ENCODE data around the gene TUBGCP3. TPM values are rescaled to one million over a fixed set of nuclear protein-coding genes. Genes with fewer than 3 reads are reported as not detected.

TUBGCP3 gene
- total RNA-seq, 1 donor from 2014 or later, result 37.4 TPM

GRCh38 chr13:112587212-112587763 is 665 bp downstream of the TUBGCP3 start:
- Mint-ChIP-seq H3K27me3 (ENCODE audit: low read depth) (peaks cover 2% of the 10 kb centered on the region), H3K27ac (peak overlapping the region; percentile 95), H3K36me3 (no peaks in the 10 kb centered on the region), H3K4me3 (peak overlapping the region; percentile 94), H3K9me3 (peaks cover 15% of the 10 kb centered on the region), H3K4me1 (peaks cover 16% of the 10 kb centered on the region)
- TF ChIP-seq, protein P1, sequence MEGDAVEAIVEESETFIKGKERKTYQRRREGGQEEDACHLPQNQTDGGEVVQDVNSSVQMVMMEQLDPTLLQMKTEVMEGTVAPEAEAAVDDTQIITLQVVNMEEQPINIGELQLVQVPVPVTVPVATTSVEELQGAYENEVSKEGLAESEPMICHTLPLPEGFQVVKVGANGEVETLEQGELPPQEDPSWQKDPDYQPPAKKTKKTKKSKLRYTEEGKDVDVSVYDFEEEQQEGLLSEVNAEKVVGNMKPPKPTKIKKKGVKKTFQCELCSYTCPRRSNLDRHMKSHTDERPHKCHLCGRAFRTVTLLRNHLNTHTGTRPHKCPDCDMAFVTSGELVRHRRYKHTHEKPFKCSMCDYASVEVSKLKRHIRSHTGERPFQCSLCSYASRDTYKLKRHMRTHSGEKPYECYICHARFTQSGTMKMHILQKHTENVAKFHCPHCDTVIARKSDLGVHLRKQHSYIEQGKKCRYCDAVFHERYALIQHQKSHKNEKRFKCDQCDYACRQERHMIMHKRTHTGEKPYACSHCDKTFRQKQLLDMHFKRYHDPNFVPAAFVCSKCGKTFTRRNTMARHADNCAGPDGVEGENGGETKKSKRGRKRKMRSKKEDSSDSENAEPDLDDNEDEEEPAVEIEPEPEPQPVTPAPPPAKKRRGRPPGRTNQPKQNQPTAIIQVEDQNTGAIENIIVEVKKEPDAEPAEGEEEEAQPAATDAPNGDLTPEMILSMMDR (IDR thresholded peaks at IDR 0.05; ENCODE audit: unreplicated experiment), result no peak
- peak; percentile 55 to 79 for DNase-seq (ENCODE audit: low spot score in 2 of 2, unreplicated experiment in 2 of 2)

DNA sequence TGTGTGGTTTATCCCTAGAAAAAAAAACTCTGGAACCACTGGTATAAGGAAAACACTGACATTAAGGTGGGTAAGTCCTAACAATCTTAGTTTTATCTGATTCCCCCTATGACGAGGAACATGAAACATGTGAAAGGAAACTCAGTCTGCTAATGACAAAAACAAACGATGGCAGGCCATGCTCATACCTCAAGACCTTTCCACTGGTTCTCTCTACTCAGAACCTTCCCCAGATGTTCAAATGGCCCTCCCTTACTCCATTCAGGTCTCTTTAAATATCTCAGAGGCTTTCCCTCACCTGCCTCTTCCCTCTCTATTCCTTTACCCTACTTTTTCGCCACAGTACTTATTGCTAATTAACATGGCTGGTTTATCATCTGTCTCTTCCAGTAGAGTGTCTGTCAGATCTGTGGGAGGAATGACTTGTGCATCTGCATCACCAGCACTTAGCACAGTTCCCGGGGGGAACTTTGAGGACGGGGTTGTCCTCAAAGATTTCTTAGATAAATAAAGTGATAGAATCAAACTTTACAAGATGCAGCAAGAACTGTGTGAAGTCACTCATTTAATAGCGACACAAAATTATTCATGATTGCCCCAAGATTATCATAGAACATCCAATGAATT is 1.5 kb downstream of the TUBGCP3 start:
- H3K36me3 Mint-ChIP-seq, result peaks cover 3% of the 10 kb centered on the region
- H3K27ac Mint-ChIP-seq, result peak overlapping the region; percentile 95
- peaks cover 14% of the 10 kb centered on the region for H3K9me3 Mint-ChIP-seq
- peaks cover 16% of the 10 kb centered on the region for H3K4me1 Mint-ChIP-seq
- H3K4me3 Mint-ChIP-seq, result peak overlapping the region; percentile 94
- TF ChIP-seq, protein P1 (IDR thresholded peaks at IDR 0.05; ENCODE audit: unreplicated experiment), result no peak
- peaks cover 2% of the 10 kb centered on the region for H3K27me3 Mint-ChIP-seq (ENCODE audit: low read depth)
- no peak for DNase-seq (ENCODE audit: low spot score in 2 of 2, unreplicated experiment in 2 of 2)

- H3K27me3 Mint-ChIP-seq (ENCODE audit: low read depth), result no peaks in the 10 kb centered on the region
- H3K36me3 Mint-ChIP-seq, result peaks cover 11% of the 10 kb centered on the region
- peaks cover 3% of the 10 kb centered on the region for H3K9me3 Mint-ChIP-seq
- TF ChIP-seq, protein P1 (IDR thresholded peaks at IDR 0.05; ENCODE audit: unreplicated experiment), result no peak
- DNase-seq (ENCODE audit: low spot score in 2 of 2, unreplicated experiment in 2 of 2), result no peak
- no peak overlapping the region for H3K4me3 Mint-ChIP-seq
- no peak overlapping the region for H3K27ac Mint-ChIP-seq
- peaks cover 16% of the 10 kb centered on the region for H3K4me1 Mint-ChIP-seq
These were observed 4.2 kb downstream of the TUBGCP3 start for GRCh38 chr13:112583592-112584277.

GRCh38 chr13:112582263-112582662 is 5.7 kb downstream of the TUBGCP3 start:
- peaks cover 15% of the 10 kb centered on the region for H3K36me3 Mint-ChIP-seq
- TF ChIP-seq, protein P1 (IDR thresholded peaks at IDR 0.05; ENCODE audit: unreplicated experiment), result no peak
- no peak overlapping the region for H3K4me3 Mint-ChIP-seq
- H3K9me3 Mint-ChIP-seq, result peaks cover 8% of the 10 kb centered on the region
- no peaks in the 10 kb centered on the region for H3K27me3 Mint-ChIP-seq (ENCODE audit: low read depth)
- H3K27ac Mint-ChIP-seq, result no peak overlapping the region
- H3K4me1 Mint-ChIP-seq, result peaks cover 11% of the 10 kb centered on the region
- DNase-seq (ENCODE audit: low spot score in 2 of 2, unreplicated experiment in 2 of 2), result no peak

GRCh38 chr13:112580912-112581311 is 7.0 kb downstream of the TUBGCP3 start:
- Mint-ChIP-seq H3K4me1 (no peaks in the 10 kb centered on the region), H3K9me3 (peaks cover 18% of the 10 kb centered on the region), H3K27ac (no peak overlapping the region), H3K27me3 (ENCODE audit: low read depth) (no peaks in the 10 kb centered on the region), H3K4me3 (no peak overlapping the region), H3K36me3 (peaks cover 19% of the 10 kb centered on the region)
- TF ChIP-seq, protein P1 (IDR thresholded peaks at IDR 0.05; ENCODE audit: unreplicated experiment), result no peak
- no peak for DNase-seq (ENCODE audit: low spot score in 2 of 2, unreplicated experiment in 2 of 2)

Measured in mesothelial cell of epicardium (in vitro differentiated cells).